NCI-H748 treated with DMSO at 0.1 percent for 48 hours (cell line): ENCODE results near the gene HMCN1.
"Not testable (repeated sequence)": the region's sequence is repeated elsewhere in the genome, so short reads cannot be mapped to it uniquely, and the experiment has no call there.

Experiments used
- DNase-seq: peaks from one replicate; lab custom pipeline; 2025; lab: John Stamatoyannopoulos, UW

The HMCN1 gene

GRCh38 chr1:185853739-185854138, 119.5 kb downstream of the HMCN1 start:
- no peak for DNase-seq

GRCh38 chr1:185856482-185856881, 122.3 kb downstream of the HMCN1 start:
- DNase-seq = no peak

GRCh38 chr1:185857442-185857841, 123.3 kb downstream of the HMCN1 start:
- no peak for DNase-seq

DNA sequence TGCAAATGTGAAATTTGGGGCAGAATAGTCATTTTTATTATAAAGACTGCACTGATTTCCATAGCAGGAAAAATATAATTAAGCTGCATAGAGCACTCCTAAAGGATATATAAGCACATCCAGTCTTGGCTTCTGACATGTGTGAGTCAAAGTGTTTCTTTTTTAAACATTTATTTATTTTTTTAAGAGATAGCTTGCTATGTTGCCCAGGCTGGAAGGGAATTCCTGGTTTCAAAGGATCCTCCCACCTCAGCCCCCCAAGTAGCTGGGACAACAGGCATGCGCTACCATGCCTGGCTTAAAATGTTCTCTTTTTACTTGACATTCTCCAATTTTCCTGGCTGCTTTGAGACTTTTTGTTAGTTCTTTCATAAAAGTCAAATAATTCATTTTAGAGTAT, 126.1 kb downstream of the HMCN1 start:
- DNase-seq = no peak

GRCh38 chr1:185860859-185861258, 126.7 kb downstream of the HMCN1 start:
- no peak for DNase-seq

DNA sequence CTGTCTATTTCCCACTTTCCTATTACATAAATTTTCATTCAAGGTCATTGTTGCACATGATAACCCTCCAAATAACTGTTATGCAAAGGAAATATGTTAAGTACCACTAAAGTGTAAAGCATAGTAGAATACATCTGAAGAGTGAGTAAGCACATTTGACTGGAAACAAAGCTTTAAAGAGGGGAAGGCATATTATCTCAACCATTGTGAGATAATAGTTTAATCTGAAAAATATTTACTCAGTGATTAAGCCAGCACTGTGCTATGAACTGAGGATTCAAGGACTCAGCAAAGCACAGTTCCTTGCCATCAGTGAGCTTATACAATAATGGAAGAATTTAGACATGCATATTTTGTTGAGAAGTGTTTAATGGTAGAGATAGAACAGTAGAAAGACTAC, 127.4 kb downstream of the HMCN1 start:
- peak; percentile 35 for DNase-seq

GRCh38 chr1:185862235-185862634, 128.0 kb downstream of the HMCN1 start:
- DNase-seq = no peak

DNA sequence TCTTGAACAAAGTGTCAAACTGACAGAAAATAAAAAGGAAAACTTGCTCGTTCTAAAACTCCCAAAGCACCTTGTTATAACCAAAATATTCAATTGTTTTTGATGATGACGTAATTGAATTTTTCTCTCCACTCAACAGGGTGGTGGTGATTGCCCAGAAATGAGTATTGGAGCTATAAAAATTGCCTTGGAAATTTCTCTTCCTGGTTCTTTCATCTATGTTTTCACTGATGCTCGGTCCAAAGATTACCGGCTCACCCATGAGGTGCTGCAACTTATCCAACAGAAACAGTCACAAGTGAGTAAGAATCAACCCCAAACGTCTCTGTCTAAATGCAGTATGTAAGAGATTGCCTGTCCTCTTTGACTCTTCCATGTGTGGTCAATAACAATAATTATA, 130.1 kb downstream of the HMCN1 start:
- DNase-seq = no peak

- DNase-seq = no peak
Measured at GRCh38 chr1:185864889-185865517, 130.8 kb downstream of the HMCN1 start.

- no peak for DNase-seq
Measured at GRCh38 chr1:185869590-185869989, 135.4 kb downstream of the HMCN1 start.

DNA sequence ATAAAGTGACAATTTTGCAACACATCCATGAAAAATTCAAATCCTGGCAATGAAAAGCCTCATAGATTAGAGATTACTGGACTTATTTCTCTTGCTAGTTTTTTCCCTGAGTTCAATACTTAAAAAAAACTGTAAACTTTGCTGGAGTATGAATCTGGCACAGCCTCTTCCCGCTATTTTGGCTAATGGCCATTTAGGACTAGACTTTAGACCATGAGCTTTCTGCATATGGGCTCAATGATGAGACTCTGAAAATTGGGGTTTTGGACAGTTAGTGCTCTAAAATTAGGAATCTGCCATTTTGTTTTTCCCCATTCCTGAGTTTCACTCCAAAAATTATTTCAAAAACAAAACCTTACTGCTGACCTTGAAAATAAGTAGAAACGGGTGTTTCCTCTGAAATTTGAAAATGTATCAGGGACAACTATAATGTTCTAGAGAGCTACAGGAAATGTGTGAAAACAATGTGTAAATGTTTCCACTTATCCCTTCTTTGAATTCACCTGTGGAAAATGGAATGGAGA, 137.5 kb downstream of the HMCN1 start:
- DNase-seq = no peak

DNA sequence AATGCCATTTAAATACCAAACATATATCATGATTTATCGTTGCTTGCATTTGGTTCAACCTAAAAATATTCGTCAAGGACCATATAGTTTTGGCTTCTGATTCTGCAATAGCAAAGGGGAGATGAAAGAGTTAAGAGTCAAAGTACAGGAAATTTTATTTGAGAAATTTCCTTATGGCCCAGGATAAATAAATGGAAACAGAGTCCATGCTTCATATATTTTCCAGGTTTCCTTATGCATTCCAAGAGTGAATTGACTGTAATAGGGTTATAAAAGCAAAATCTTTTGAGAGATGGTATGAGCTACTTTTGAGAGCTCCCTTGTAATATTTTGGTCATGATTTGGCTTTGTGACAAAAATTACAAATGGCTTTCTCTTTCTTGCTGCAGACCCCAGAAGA, 140.1 kb downstream of the HMCN1 start:
- DNase-seq = no peak

DNA sequence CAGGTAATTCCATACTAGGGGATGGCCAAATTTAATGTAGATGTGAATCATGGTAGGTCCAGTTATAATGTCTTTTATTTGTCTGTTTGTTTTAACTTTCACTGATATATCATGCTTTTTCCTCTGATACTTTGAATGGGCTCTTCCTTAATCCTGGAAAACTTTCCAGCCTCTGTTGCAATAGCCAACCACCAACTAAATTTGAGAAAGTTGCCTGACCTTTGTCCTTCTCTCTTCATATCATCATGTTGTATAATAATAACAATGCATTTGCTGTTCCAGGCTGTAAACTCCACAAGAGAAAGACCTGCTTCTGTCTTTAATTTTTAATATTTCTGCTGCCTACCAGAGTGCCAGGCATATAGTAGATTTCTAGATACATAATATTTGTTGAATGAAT, 146.1 kb downstream of the HMCN1 start:
- no peak for DNase-seq

DNA sequence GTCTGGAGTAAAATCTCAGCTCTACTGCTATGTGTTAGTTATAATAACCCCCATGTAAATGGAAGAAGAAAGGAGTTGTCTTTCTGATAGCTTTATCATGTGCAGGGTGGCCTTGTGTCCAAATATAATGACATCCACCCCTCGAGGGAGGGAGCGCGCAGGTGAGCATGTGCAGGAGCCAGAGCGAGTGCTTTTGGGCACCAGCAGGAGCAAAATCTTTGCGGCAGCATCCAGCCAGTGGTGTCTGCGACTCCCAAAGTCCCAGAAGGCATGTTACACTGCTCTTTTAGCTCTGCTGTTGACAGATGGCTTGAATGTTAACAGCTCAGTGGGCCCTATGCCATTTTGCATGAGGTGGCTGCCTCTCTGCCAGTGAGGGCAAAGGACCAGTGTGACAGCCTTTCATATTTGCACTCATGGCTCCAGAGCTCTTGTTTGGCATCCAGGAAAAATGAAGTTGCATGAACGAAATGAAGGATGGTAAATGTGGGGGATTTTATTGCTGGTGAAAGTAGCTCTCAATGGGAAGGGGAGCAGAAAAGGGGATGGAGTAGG, 146.7 kb downstream of the HMCN1 start:
- DNase-seq = no peak

DNA sequence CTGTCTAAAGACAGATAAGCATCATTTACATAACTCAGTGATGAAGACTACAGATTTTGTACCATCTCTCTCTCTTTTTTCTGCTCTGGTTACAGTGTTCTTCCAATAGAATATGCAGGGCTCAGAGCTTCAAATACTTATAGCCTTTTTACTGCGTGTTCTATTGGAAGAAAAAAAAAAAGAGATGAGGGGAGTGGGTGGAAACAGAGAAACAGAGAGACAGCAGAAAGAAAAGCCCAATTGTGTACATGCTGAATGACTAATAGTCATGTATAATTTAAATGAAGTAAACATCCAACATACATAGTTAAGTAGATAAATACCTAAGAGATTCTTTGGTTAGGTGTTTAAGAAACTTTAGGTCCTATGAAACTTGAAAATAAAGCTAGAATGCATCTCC, 151.9 kb downstream of the HMCN1 start:
- no peak for DNase-seq

- no peak for DNase-seq
Measured at GRCh38 chr1:185886671-185887070, 152.5 kb downstream of the HMCN1 start.

DNA sequence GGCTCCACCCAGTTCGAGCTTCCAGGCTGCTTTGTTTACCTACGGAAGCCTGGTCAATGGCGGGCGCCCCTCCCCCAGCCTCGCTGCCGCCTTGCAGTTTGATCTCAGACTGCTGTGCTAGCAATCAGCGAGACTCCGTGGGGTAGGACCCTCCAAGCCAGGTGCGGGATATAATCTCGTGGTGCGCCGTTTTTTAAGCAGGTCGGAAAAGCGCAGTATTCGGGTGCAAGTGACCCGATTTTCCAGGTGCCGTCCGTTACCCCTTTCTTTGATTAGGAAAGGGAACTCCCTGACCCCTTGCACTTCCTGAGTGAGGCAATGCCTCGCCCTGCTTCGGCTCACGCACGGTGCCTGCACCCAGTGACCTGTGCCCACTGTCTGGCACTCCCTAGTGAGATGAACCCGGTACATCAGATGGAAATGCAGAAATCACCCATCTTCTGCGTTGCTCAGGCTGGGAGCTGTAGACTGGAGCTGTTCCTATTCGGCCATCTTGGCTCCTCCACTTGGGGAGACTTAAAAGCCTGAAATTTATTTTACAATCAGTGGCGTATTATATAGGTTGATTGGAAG, 158.7 kb downstream of the HMCN1 start:
- not testable (repeated sequence) for DNase-seq

- no peak for DNase-seq
Measured at GRCh38 chr1:185894791-185895190, 160.6 kb downstream of the HMCN1 start.

GRCh38 chr1:185895208-185895900, 161.2 kb downstream of the HMCN1 start:
- no peak for DNase-seq

GRCh38 chr1:185896863-185897262, 162.7 kb downstream of the HMCN1 start:
- no peak for DNase-seq

DNA sequence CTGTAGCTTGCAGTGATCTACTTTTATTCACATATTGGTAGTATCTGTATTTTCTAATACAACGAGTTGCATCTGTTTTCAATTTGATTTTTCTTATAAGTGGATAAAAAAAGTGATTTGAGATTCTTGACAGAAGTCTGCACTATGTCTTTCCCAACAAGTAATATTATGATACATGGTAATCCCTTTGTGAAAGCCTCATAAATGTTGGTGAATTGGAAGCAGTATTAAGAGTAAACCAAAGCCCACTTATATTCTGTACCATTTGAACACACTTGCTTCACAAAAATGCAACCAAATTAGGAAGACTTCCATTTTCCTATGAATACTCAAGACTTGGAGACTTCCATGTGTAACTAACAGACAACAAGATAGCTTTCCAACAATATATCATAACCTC, 172.0 kb downstream of the HMCN1 start:
- DNase-seq = no peak

DNA sequence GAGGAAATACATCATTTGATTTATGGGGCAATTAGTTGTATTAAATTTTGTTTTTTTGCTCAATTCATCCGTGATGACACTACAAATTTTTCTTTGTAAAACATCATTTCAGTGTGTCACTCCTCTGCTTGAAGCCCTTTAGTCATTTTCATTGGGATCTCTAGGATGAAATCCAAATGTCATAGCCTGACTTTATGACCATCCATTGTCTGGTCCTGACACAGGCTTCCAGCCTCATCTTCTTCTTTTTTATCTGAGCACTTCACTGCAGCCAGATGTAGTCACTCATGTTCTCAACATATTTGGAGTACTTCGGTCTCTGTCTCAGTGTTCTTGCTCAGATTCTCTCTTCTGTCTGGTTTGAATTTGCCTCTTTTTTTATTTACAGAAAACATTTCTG, 173.1 kb downstream of the HMCN1 start:
- DNase-seq = no peak

GRCh38 chr1:185911978-185912377, 177.8 kb downstream of the HMCN1 start:
- no peak for DNase-seq
